Measurements from ENCODE around the gene ST3GAL5.
A peak's percentile ranks its signal among the peaks of the same experiment; 100 is the strongest.

The ST3GAL5 gene

DNA sequence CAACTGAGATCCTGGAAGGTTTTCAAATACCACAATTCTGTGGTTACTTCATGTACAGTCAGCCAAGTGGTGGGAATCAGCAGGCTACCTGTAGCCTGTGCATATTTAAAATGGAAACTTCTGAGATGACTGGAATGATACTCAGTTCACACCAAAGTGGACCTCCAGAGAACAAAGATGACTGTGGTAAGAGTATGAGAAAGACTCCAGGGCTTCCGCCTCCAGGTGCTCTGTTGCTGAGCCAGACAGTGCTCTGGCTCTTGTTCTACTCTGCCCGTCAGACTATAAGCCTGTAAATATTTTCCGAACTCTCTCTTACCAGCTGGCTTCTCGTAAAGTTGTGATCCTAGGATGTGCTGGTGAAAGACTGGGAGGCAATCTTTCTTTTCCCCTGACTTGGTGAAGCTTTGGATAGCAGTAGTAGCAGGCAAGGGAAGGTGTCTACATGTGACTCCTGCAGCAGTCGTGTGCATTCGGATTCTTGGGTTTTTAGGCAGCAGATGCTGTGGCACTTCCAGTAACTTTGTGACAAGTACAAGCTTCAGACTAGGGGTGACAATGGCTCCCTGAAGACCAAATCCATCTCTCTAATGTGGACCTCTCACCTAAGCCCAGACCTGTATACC, 23.1 kb downstream of the ST3GAL5 start:
- DNase-seq = no peak

GRCh38 chr2:85864654-85865053, 24.1 kb downstream of the ST3GAL5 start:
- DNase-seq = no peak

DNA sequence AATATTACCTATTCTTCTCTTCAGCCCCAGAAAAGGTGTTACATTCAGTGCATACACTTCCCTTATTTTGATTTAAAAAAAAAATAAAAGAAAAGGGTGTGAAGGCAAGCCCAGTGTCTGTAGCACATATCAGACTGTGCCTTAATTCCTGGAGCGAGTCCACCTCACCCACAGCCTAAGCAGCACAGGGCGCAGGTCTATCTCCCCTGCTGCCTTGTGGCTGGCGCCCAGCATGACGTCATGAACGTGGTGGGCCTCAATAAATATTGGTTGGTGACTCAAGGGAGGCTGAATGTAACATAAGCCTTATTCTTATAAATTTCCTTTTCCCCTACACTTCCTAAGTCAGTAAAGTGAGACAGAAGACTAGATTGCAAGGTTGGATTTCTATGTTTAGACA, 26.4 kb downstream of the ST3GAL5 start:
- peak; percentile 60 to 63 for DNase-seq

DNA sequence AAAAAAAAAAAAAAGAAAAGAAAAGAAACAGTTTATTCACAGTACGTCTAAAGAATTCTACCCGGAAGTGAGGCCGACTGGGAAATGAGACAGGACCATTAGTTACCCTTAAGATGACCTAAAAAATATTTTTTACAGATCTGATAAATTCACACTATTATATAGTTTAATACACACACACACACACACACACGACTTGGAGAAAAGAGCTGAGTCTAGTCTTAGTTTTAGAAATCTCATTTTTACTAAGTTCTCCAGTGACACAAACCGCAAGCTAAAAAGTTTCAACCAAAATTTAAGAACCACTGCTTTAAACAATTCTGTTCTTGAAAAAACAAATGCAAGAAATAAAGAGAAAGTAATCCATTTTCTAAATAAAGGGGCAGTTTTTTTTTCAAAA, 27.1 kb downstream of the ST3GAL5 start:
- no peak for DNase-seq

- peak in 1 of 2 donors; percentile 56 for DNase-seq
Measured at GRCh38 chr2:85861180-85861579, 27.6 kb downstream of the ST3GAL5 start.

- no peak for DNase-seq
Measured at GRCh38 chr2:85858841-85859240, 29.9 kb downstream of the ST3GAL5 start.

DNA sequence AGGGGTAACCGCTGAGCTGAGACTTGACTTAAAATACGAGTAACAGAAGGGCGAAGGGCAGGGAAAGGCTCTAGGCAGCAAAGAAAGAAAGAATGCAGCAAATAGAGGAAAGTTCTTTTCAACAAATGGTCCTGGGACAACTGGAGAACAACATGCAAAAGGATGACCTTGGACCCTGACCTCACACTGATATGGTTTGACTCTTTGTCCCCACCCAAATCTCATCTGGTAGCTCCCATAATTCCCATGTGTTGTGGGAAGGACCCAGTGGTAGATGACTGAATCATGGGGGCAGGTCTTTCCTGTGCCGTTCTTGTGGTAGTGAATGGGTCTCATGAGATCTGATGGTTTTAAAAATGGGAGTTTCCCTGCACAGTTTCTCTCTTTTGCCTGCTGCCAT, 33.9 kb downstream of the ST3GAL5 start:
- DNase-seq = no peak

DNA sequence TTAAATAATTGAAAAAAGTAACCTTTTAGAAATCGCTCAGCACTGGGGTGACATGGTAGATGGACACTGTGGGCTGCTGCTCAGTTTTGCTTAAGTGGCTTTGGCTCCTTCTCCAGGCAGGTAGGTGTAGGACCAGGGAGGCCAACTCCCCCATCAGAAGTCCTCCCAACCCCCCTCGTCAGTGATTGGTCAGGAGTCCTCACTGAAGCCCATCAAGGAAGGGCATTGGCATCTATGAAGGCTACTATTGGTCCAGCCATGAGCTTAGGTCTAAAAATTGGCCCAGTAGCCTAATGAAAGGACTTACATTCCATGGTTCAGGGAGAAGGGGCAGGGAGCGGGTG, 34.7 kb downstream of the ST3GAL5 start:
- peak in 1 of 2 donors; percentile 53 for DNase-seq

- DNase-seq = peak in 1 of 2 donors; percentile 76
Measured at GRCh38 chr2:85853499-85854165, 35.2 kb downstream of the ST3GAL5 start.

DNA sequence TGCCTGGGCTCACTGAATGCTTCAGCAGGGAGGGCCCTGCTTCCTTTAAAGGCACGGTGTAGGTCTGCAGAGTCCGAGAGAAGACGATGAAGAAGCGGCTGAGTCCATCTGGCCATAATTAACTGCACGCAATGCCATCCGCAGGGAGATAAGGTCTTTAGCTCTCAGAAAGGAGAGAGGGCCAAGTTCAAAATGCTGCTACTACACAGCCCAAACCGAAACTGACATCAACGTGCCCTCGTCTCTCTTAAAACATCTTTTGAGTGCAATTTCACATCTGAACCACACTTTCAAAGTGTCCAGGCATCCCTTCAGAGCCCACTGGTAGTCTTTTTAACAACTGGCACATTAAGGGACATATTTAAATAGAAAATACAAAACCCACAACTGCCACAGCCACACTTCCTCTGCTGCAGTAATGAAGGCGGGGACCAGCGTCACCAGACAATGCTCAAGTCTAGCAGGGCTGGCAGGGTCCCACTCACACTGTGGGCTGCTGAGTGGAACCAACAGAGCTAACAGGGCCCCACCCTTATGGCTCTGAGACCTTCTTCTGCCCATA, 35.8 kb downstream of the ST3GAL5 start:
- peak; percentile 84 to 87 for DNase-seq

GRCh38 chr2:85852152-85852840, 36.5 kb downstream of the ST3GAL5 start:
- no peak for DNase-seq

DNA sequence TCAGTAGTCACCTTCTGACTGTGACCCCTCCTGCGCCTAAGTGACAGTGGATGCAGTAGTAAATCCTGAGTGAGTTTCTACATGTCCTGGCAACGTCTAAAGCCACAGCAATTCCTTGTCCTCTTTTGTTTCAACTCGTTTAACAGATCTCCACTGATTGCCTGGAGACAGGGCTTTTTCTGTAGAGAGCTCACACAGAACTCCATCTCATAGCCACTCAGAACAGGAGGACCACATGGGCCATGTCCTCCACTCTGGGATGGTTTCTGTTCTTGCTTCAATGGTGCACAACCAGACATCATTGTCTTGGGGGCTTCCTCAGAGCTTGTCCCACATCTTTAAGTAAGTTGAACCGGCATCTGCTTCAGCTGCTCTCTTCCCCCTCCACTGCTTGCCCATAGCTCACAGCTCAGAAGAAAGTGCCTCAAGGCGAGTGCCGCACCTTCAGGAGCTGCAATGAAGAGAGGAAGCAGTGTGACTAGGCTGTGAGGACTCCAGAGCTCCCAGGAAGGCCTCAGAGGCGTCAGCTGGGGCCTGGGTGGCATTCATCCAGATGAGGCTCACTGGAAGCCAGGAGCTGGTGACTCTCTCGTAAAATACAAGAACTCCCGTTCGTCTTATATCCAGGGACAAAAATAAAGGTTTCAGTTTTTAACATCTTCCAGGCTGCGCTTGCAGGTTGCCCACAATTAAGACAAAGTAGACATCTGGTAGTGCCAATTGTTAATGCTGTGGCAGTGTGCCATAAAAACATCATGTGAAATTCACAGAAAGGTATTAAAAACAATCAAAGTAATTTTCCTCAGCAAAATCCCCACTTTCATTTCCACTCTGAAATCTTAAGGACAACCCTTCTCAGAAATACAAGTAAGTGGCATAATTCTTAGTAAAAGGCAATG, 37.3 kb downstream of the ST3GAL5 start:
- peak in 1 of 2 donors; percentile 37 for DNase-seq

DNA sequence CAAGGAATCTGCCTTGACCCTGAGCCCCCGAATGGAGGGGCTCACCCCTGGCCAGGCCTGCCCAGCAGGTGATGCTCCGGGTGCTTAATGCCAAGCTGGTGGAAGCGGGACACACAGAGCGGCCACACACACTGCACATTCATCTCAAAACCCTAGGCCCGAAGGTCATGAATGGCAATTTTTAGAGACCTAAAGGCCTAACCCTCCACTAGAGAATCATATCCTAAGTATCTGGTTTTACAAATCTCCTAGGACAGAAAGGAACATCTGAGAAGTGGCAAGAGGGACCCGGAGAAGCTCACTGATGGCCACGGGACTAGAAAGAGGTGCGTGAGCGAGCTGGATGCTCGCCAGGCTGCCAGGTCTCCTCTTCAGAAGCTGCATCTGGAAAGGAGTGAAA, 38.3 kb downstream of the ST3GAL5 start:
- no peak for DNase-seq

DNA sequence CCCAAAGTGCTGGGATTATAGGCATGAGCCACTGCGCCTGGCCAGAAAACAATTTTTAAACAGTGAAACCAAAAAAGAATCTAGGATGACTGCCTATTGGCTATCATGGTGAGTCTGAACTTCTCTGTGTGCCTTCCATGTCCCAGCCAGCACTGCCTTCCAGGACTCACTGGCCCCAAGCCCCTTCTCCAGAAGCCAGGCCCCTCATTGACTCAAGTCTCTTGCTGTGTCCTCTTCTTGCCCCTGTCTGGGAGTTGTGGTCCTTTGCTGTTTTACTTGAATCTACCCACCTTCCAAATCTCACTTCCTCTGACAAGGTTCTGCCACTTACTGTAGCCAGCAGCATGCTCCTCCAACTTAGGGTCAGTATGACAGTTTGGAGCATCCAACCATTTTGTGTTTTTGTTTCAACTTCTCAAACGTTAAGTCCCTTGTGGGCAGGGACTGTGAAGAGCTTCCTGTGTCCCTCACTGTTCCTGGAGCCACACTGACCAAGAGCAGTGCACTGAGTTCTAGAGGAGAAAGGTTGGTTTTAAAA, 41.7 kb downstream of the ST3GAL5 start:
- no peak for DNase-seq

DNA sequence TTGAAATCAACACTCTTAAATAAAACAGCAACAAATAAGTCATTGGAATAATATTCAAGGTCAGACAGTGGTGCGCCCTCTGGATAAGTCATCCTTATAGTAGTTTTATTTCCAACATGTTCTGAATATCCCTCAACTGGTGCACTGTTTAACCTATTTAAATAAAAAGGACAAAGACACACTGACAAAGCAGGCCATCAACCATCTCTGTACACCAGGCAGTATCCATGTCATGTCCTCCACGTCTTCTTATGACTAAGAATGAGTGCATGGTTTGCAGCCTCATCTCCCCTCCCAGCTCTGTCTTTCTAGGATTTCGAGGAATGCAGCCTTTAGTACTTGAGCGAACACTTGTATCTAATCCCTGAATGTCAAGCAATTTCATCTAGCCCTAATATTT, 42.4 kb downstream of the ST3GAL5 start:
- no peak for DNase-seq

GRCh38 chr2:85844486-85844885, 44.3 kb downstream of the ST3GAL5 start:
- no peak for DNase-seq

DNA sequence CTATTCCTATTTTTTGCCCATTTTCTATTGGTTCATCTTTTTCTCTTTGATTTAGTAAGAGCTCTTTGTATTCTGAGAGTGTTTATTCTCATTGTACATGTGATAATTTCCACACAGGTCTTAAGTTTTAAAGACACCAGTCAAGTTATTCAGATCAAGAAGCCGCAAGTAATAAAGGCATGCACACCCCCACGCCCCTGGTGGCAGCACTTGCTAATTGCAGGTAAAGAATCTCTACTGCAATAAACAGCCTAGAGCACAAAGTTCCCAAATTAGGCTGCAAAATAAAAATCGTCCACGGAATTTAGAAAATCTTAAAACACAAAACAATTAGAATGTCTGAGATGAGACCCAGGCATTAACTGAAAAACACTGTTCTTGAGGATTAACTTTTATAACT, 45.2 kb downstream of the ST3GAL5 start:
- peak; percentile 32 to 35 for DNase-seq

- no peak for DNase-seq
Measured at GRCh38 chr2:85840091-85840490, 48.7 kb downstream of the ST3GAL5 start.

GRCh38 chr2:85839461-85839860, 49.3 kb downstream of the ST3GAL5 start:
- DNase-seq = no peak

GRCh38 chr2:85838641-85839040, 50.1 kb downstream of the ST3GAL5 start:
- DNase-seq = no peak

DNA sequence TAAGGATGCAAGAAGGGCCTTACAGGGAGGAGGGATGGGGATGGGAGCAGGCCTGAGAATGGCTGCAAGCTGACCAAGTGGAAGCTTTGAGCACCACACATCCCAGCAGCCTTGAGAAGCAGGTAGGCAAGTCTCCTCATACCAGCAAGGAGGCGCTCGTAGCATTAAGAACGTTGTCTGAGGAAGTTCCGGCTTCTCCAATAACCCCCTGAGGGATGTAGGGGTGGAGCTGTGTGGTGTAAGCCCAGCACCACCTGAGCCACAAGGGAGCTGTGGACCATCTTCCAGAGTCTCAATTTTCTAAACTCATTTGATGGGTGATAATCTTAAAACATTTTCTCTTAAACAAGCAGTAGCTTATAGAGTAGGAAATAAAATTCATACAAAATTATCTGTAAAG, 50.6 kb downstream of the ST3GAL5 start:
- DNase-seq = no peak

- no peak for DNase-seq
Measured at GRCh38 chr2:85834466-85834865, 54.3 kb downstream of the ST3GAL5 start.

- no peak for DNase-seq
Measured at GRCh38 chr2:85831735-85832134, 57.1 kb downstream of the ST3GAL5 start.

All from CD4-positive, alpha-beta T cell treated with Interleukin-4 for 1 hour (primary cell).